Neural progenitor cell (in vitro differentiated cells): ENCODE results near the gene TLR10.

Experiments used
- EZH2 ChIP-seq: fragments of 200-600 bp; sonication (generic); IDR thresholded peaks from 2 replicates; pipeline ENCODE4 v1.6.1; 2017; ENCODE audit warnings: antibody characterized with exemption, mild to moderate bottlenecking, moderate library complexity
- TF ChIP-seq, protein P1 (sequence below): fragments of 200-600 bp; sonication (generic); IDR thresholded peaks from 2 replicates; pipeline ENCODE4 v1.5.1; 2017; ENCODE audit warnings: antibody characterized with exemption, mild to moderate bottlenecking

DNA sequence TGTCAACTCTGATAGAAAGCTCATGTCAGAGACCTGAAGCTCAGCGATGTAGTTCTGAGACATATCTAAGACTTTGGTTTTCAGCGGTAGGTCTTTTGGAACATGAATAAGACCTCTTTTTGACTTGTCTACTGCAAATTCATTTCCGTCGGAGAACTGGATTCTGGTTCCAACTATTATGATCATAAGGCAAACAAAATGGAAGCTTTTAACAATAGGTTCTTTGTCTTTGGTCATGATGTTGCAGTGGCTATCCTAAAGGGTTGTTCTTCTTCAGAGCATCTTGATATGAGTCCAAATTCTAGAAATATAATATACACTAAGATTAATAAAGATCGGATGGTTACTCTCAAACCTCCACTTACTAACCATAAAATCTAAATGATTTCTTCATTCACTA lies 46.4 kb upstream of the TLR10 start:
- TF ChIP-seq, protein P1, sequence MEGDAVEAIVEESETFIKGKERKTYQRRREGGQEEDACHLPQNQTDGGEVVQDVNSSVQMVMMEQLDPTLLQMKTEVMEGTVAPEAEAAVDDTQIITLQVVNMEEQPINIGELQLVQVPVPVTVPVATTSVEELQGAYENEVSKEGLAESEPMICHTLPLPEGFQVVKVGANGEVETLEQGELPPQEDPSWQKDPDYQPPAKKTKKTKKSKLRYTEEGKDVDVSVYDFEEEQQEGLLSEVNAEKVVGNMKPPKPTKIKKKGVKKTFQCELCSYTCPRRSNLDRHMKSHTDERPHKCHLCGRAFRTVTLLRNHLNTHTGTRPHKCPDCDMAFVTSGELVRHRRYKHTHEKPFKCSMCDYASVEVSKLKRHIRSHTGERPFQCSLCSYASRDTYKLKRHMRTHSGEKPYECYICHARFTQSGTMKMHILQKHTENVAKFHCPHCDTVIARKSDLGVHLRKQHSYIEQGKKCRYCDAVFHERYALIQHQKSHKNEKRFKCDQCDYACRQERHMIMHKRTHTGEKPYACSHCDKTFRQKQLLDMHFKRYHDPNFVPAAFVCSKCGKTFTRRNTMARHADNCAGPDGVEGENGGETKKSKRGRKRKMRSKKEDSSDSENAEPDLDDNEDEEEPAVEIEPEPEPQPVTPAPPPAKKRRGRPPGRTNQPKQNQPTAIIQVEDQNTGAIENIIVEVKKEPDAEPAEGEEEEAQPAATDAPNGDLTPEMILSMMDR: no peak
- TF ChIP-seq EZH2: no peak
